IPS-18c (cell line): Measurements from ENCODE around the gene RGS19.
"Not testable (repeated sequence)": the region's sequence is repeated elsewhere in the genome, so short reads cannot be mapped to it uniquely, and the experiment has no call there.

Experiments used
- H3K4me3 ChIP-seq: 2 replicates; pipeline ENCODE4 v1.7.0; 2013; ENCODE audit warnings: low read depth, mild to moderate bottlenecking, low read length, moderate library complexity; ENCODE audit not compliant: insufficient read depth
- H3K9me3 ChIP-seq: one replicate; pipeline ENCODE4 v1.6.1; 2013; ENCODE audit warnings: mild to moderate bottlenecking, low read length, moderate library complexity; ENCODE audit not compliant: control insufficient read depth, insufficient read depth

Gene RGS19

GRCh38 chr20:64099880-64100565 lies 20.7 kb upstream of the RGS19 start:
- no peaks in the 10 kb centered on the region for H3K9me3 ChIP-seq
- no peak overlapping the region for H3K4me3 ChIP-seq

GRCh38 chr20:64099086-64099786 lies 19.9 kb upstream of the RGS19 start:
- Histone ChIP-seq H3K9me3 (no peaks in the 10 kb centered on the region), H3K4me3 (no peak overlapping the region)

GRCh38 chr20:64098471-64099013 lies 19.2 kb upstream of the RGS19 start:
- no peak overlapping the region for H3K4me3 ChIP-seq

GRCh38 chr20:64096535-64096934 lies 17.2 kb upstream of the RGS19 start:
- Histone ChIP-seq H3K4me3 (no peak overlapping the region), H3K9me3 (no peaks in the 10 kb centered on the region)

More at GRCh38 chr20:64098471-64099013, 19.2 kb upstream of the RGS19 start:
- no peaks in the 10 kb centered on the region for H3K9me3 ChIP-seq

- H3K9me3 ChIP-seq: no peaks in the 10 kb centered on the region
- H3K4me3 ChIP-seq: no peak overlapping the region
Observed at GRCh38 chr20:64095927-64096326, 16.6 kb upstream of the RGS19 start.

GRCh38 chr20:64095455-64095854 lies 16.1 kb upstream of the RGS19 start:
- H3K9me3 ChIP-seq: no peaks in the 10 kb centered on the region
- no peak overlapping the region for H3K4me3 ChIP-seq

- H3K9me3 ChIP-seq: no peaks in the 10 kb centered on the region
- no peak overlapping the region for H3K4me3 ChIP-seq
Observed at GRCh38 chr20:64093013-64093503, 13.7 kb upstream of the RGS19 start.

- no peak overlapping the region for H3K4me3 ChIP-seq
Observed at GRCh38 chr20:64092258-64093012, 13.1 kb upstream of the RGS19 start.

GRCh38 chr20:64091770-64092169 lies 12.5 kb upstream of the RGS19 start:
- Histone ChIP-seq H3K9me3 (peaks cover 2% of the 10 kb centered on the region), H3K4me3 (no peak overlapping the region)

More at GRCh38 chr20:64092258-64093012, 13.1 kb upstream of the RGS19 start:
- peaks cover 1% of the 10 kb centered on the region for H3K9me3 ChIP-seq

GRCh38 chr20:64091340-64091739 lies 12.0 kb upstream of the RGS19 start:
- no peak overlapping the region for H3K4me3 ChIP-seq
- peaks cover 2% of the 10 kb centered on the region for H3K9me3 ChIP-seq

GRCh38 chr20:64090165-64090564 lies 10.8 kb upstream of the RGS19 start:
- peaks cover 2% of the 10 kb centered on the region for H3K9me3 ChIP-seq
- H3K4me3 ChIP-seq: no peak overlapping the region

- not testable (repeated sequence) for H3K4me3 ChIP-seq, H3K9me3 ChIP-seq
Observed at GRCh38 chr20:64088586-64088985, 9.3 kb upstream of the RGS19 start.

GRCh38 chr20:64087226-64087825 lies 8.0 kb upstream of the RGS19 start:
- not testable (repeated sequence) for H3K4me3 ChIP-seq, H3K9me3 ChIP-seq

GRCh38 chr20:64086801-64087200 lies 7.5 kb upstream of the RGS19 start:
- Histone ChIP-seq H3K9me3 (peaks cover 2% of the 10 kb centered on the region), H3K4me3 (no peak overlapping the region)

GRCh38 chr20:64084685-64085152 lies 5.4 kb upstream of the RGS19 start:
- H3K9me3 ChIP-seq: peaks cover 2% of the 10 kb centered on the region
- H3K4me3 ChIP-seq: peak overlapping the region; percentile 36; the same call in 1 of the 2 replicates

- Histone ChIP-seq H3K9me3 (peaks cover 2% of the 10 kb centered on the region), H3K4me3 (peak within 1 kb of the TSS; percentile 56)
Observed at GRCh38 chr20:64083804-64084684, 4.7 kb upstream of the RGS19 start, which contains the start of gene LKAAEAR1. Gene LKAAEAR1, minus strand, starts transcription at chr20:64084398. Its CDS starts 179 bp downstream, at chr20:64084219.
